Heart right ventricle (tissue), 16 donors: ENCODE measurements around the gene RNF41. TPM values are rescaled to one million over a fixed set of nuclear protein-coding genes. Genes with fewer than 3 reads are reported as not detected.

ENCODE experiments used
- ATAC-seq, 8 donors: fragments of 200-7000 bp; cut with Tn5 transposase; one replicate each; pipeline ENCODE4 v1.9.1; 2020; ENCODE audit warnings: mild to moderate bottlenecking in 8 of 8, moderate library complexity in 8 of 8, moderate number of reproducible peaks in 1 of 8
- DNase-seq, 2 donors: peaks; one replicate each; pipeline ENCODE4 v3.0.0-alpha.2; 2020
- H3K27ac ChIP-seq, 10 donors: fragments of 200-600 bp; sonication (generic) in 2 of 10; one replicate each; pipeline versions ENCODE4 v1.5.0 to v1.8.0; 2020 to 2022; ENCODE audit warnings: mild to moderate bottlenecking in 3 of 10
- H3K27me3 ChIP-seq, 7 donors: fragments of 200-600 bp; one replicate each; pipeline ENCODE4 v1.8.0; 2021 to 2022; ENCODE audit warnings: mild to moderate bottlenecking in 2 of 7
- H3K36me3 ChIP-seq, 9 donors: fragments of 200-600 bp; sonication (generic) in 1 of 9; one replicate each; pipeline versions ENCODE4 v1.5.0 to v1.8.0; 2020 to 2022; ENCODE audit warnings: mild to moderate bottlenecking in 2 of 9
- H3K4me1 ChIP-seq, 9 donors: fragments of 200-600 bp; sonication (generic) in 1 of 9; one replicate each; pipeline versions ENCODE4 v1.5.0 to v1.8.0; 2020 to 2022; ENCODE audit warnings: mild to moderate bottlenecking in 4 of 9
- H3K4me3 ChIP-seq, 10 donors: fragments of 200-600 bp; sonication (generic) in 2 of 10; one replicate each; pipeline versions ENCODE4 v1.5.0 to v1.8.0; 2020 to 2022; ENCODE audit warnings: mild to moderate bottlenecking in 7 of 10, moderate library complexity in 2 of 10
- H3K9me3 ChIP-seq, 11 donors: fragments of 200-600 bp in 10 of 11; sonication (generic) in 2 of 11; one replicate each; pipeline versions ENCODE4 v1.5.0 to v1.8.0; 2013 to 2022; ENCODE audit warnings: mild to moderate bottlenecking in 2 of 11, control low read depth in 1 of 11, moderate library complexity in 1 of 11
- CTCF ChIP-seq, 9 donors: fragments of 200-600 bp; sonication (generic) in 2 of 9; IDR thresholded peaks; one replicate each; pipeline versions ENCODE4 v1.5.0 to v1.8.0; 2021 to 2022; ENCODE audit warnings: antibody characterized with exemption in 9 of 9, mild to moderate bottlenecking in 5 of 9, moderate library complexity in 1 of 9
- WGBS, 2 donors: extraction: QIAGEN DNeasy Blood & Tissue Kit; methylation state at CpG; one replicate each; pipeline ENCODE4 v1.1.7; 2013; ENCODE audit warnings: inconsistent platforms in 1 of 2; 5-methylcytosine and 5-hydroxymethylcytosine counted together
- intact Hi-C, 10 donors: fragments of 100-400 bp; cut with DNase I; formaldehyde crosslinking; loops; one replicate each; pipeline versions ENCODE4 v1.11.1 to v1.14.2; 2022
- polyA plus RNA-seq, 2 donors: library from polyadenylated mRNA; stranded (reverse); fragments of 200-250 nt; gene quantifications; one replicate each; pipeline ENCODE4 v1.2.3, GENCODE V29; 2013
- total RNA-seq, 10 donors: library from RNA; stranded (reverse); fragmentation: NEBNext Ultra II Directional in 3 of 10; extraction: Animal tissue kit (Norgen Biotek cat#: 25700) in 3 of 10; gene quantifications; one replicate each; pipeline versions ENCODE4 v1.2.1 to v1.2.4, GENCODE V29; 2021 to 2023
- donor health status: Arrhythmogenic right ventricular cardiomyopathy.
- donor health status: ischemic (EF 13 %, LVEDD 7.1; RV severe dilation, severe dysfunction).
- donor health status: healthy with polysubstance abuse.
- donor health status: DM: no; HTN: yes; CAD: no.
- donor health status: DM: no; HTN: no; CAD: no.
- donor health status: ischemic (EF 25% LVEDD 6.9; RV normal size, moderate dysfunction).
- donor health status: ischemic (EF 25% LVEDD 5.7; RV mildly dilated, moderate dysfunction).
- donor health status: healthy.
- donor health status: DM: yes; HTN: yes; CAD: no.
- donor health status: Ischemic cardiomyopathy.
- donor health status: ischemic (EF 35%, LVEDD 5.7; RV mildly dilated, moderate dysfunction).
- donor health status: nonischemic (EF 11% LVEDD 7.7; RV severe dilation, severe dysfunction).
- donor health status: DM: yes; HTN: yes; CAD: no.
- donor health status: PGD.
- donor health status: ischemic (EF 29% LVEDD 5.4; RV normal size, mild dysfunction).
- donor health status: nonischemic (EF 23%, LVEDD 6.1; RV moderate dilation, normal function).

Gene RNF41
- total and polyA plus RNA-seq, 12 donors, result 7.0 to 66.3 (median 46.2) TPM

GRCh38 chr12:56205445-56205844, 16.3 kb downstream of the RNF41 start:
- TF ChIP-seq CTCF (IDR thresholded peaks at IDR 0.05), result peak in 1 of 9 donors; percentile 15
- intact Hi-C loops, result loop anchor here in 3 of 10 donors (5.0 to 10.0 kb wide), 2 partner anchors 52 to 259 kb away; partner anchors contain the start of genes SPRYD4 (in 2 of the 3) and ANKRD52 (in 1 of the 3)
- ATAC-seq (peak in 2 of 8 donors; percentile 11 to 42), DNase-seq (no peak)
- peak overlapping the region in 6 of 10 donors; percentile 5 to 42 (median 20) for H3K27ac ChIP-seq
- H3K4me3 ChIP-seq, result no peak overlapping the region
- no peaks in the 10 kb centered on the region for H3K9me3 ChIP-seq
- peaks cover 0 to 65% (median 37%) of the 10 kb centered on the region in 9 donors for H3K36me3 ChIP-seq
- no peaks in the 10 kb centered on the region for H3K27me3 ChIP-seq
- peaks cover 0 to 22% (median 3%) of the 10 kb centered on the region in 9 donors for H3K4me1 ChIP-seq

- intact Hi-C loops, result loop anchor here in 2 of 10 donors (10.0 kb wide), 1 partner anchor 261 kb away; the partner anchor contains the start of gene SPRYD4 (in 2 of the 2)
- Histone ChIP-seq H3K27ac (peak overlapping the region in 2 of 10 donors; percentile 33 to 42), H3K27me3 (no peaks in the 10 kb centered on the region), H3K4me1 (peaks cover 0 to 22% (median 3%) of the 10 kb centered on the region in 9 donors), H3K9me3 (no peaks in the 10 kb centered on the region), H3K36me3 (peaks cover 0 to 53% (median 26%) of the 10 kb centered on the region in 9 donors), H3K4me3 (no peak overlapping the region)
- ATAC-seq (peak in 3 of 8 donors; percentile 12 to 29 (median 24)), DNase-seq (no peak)
- no peak for TF ChIP-seq CTCF (IDR thresholded peaks at IDR 0.05)
These were observed 17.4 kb downstream of the RNF41 start for GRCh38 chr12:56204275-56204674.

- Histone ChIP-seq H3K36me3 (peaks cover 0 to 39% (median 22%) of the 10 kb centered on the region in 9 donors), H3K4me3 (no peak overlapping the region), H3K27ac (no peak overlapping the region), H3K27me3 (no peaks in the 10 kb centered on the region), H3K9me3 (no peaks in the 10 kb centered on the region), H3K4me1 (peaks cover 0 to 22% (median 3%) of the 10 kb centered on the region in 9 donors)
- TF ChIP-seq CTCF (IDR thresholded peaks at IDR 0.05), result no peak
- WGBS, 2 donors, result 82 to 88% methylated on average over 2 of the region's 2 CpGs
- ATAC-seq (no peak), DNase-seq (no peak)
- intact Hi-C loops, result loop anchor here in 2 of 10 donors (10.0 kb wide), 1 partner anchor 262 kb away; the partner anchor contains the start of gene SPRYD4 (in 2 of the 2)
These were observed 18.9 kb downstream of the RNF41 start for GRCh38 chr12:56202838-56203237.

- H3K27ac ChIP-seq, result no peak overlapping the region
- peaks cover 0 to 22% (median 3%) of the 10 kb centered on the region in 9 donors for H3K4me1 ChIP-seq
- TF ChIP-seq CTCF (IDR thresholded peaks at IDR 0.05), result no peak
- peaks cover 0 to 34% (median 17%) of the 10 kb centered on the region in 9 donors for H3K36me3 ChIP-seq
- H3K4me3 ChIP-seq, result no peak overlapping the region
- intact Hi-C loops, result loop anchor here in 2 of 10 donors (10.0 kb wide), 1 partner anchor 262 kb away; the partner anchor contains the start of gene SPRYD4 (in 2 of the 2)
- ATAC-seq (no peak), DNase-seq (no peak)
- 53 to 55% methylated on average over 1 of the region's 1 CpG for WGBS, 2 donors
- no peaks in the 10 kb centered on the region for H3K27me3 ChIP-seq
- H3K9me3 ChIP-seq, result no peaks in the 10 kb centered on the region
These were observed 19.4 kb downstream of the RNF41 start for GRCh38 chr12:56202366-56202765.
